ENCODE data around the gene CAST. TPM values are rescaled to one million over a fixed set of nuclear protein-coding genes. Genes with fewer than 3 reads are reported as not detected.
"Not testable (repeated sequence)": the region's sequence is repeated elsewhere in the genome, so short reads cannot be mapped to it uniquely, and the experiment has no call there.

The CAST gene
- polyA plus RNA-seq, 3 donors from 2014 or later = 24.0 to 133 (median 59.9) TPM

- Mint-ChIP-seq H3K4me3 (no peak overlapping the region), H3K36me3 (peaks cover 13 to 44% (median 26%) of the 10 kb centered on the region in 3 donors), H3K4me1 (peaks cover 11 to 41% of the 10 kb centered on the region in 2 donors), H3K27me3 (ENCODE audit: low read depth in 3 of 3) (peaks cover 0 to 1% (median 0%) of the 10 kb centered on the region in 3 donors), H3K9me3 (no peaks in the 10 kb centered on the region), H3K27ac (peak overlapping the region in 4 of 6 donors; percentile 37 to 51 (median 48))
- no peak for DNase-seq
Observed at GRCh38 chr5:96736937-96737336, 74.8 kb downstream of the CAST start.

GRCh38 chr5:96741106-96741505 is 78.9 kb downstream of the CAST start:
- H3K4me1 Mint-ChIP-seq = peaks cover 0 to 4% of the 10 kb centered on the region in 2 donors
- no peaks in the 10 kb centered on the region for H3K9me3 Mint-ChIP-seq
- peak overlapping the region in 2 of 6 donors; percentile 16 to 29 for H3K27ac Mint-ChIP-seq
- no peak overlapping the region for H3K4me3 Mint-ChIP-seq
- H3K27me3 Mint-ChIP-seq (ENCODE audit: low read depth in 3 of 3) = peaks cover 0 to 4% (median 2%) of the 10 kb centered on the region in 3 donors
- no peak for DNase-seq
- peaks cover 33 to 63% (median 38%) of the 10 kb centered on the region in 3 donors for H3K36me3 Mint-ChIP-seq

- Mint-ChIP-seq H3K27ac (peak overlapping the region in 3 of 6 donors; percentile 16 to 67 (median 29)), H3K9me3 (no peaks in the 10 kb centered on the region), H3K4me3 (no peak overlapping the region), H3K36me3 (peaks cover 33 to 67% (median 38%) of the 10 kb centered on the region in 3 donors), H3K4me1 (no peaks in the 10 kb centered on the region), H3K27me3 (ENCODE audit: low read depth in 3 of 3) (peaks cover 0 to 3% (median 2%) of the 10 kb centered on the region in 3 donors)
- DNase-seq = no peak
Observed at GRCh38 chr5:96741891-96742309, 79.7 kb downstream of the CAST start.

- Mint-ChIP-seq H3K4me3 (no peak overlapping the region), H3K27ac (peak overlapping the region in 4 of 6 donors; percentile 13 to 85 (median 51)), H3K9me3 (no peaks in the 10 kb centered on the region), H3K36me3 (peaks cover 33 to 62% (median 40%) of the 10 kb centered on the region in 3 donors), H3K27me3 (ENCODE audit: low read depth in 3 of 3) (peaks cover 0 to 2% (median 2%) of the 10 kb centered on the region in 3 donors), H3K4me1 (no peaks in the 10 kb centered on the region)
- DNase-seq = no peak
Observed at GRCh38 chr5:96742538-96742937, 80.4 kb downstream of the CAST start.

- Mint-ChIP-seq H3K27me3 (ENCODE audit: low read depth in 3 of 3) (peaks cover 0 to 2% (median 2%) of the 10 kb centered on the region in 3 donors), H3K36me3 (peaks cover 30 to 65% (median 37%) of the 10 kb centered on the region in 3 donors), H3K9me3 (no peaks in the 10 kb centered on the region), H3K4me1 (no peaks in the 10 kb centered on the region), H3K27ac (peak overlapping the region; percentile 24 to 85 (median 48)), H3K4me3 (no peak overlapping the region)
- DNase-seq = no peak
Observed at GRCh38 chr5:96743065-96743768, 81.0 kb downstream of the CAST start.

- H3K4me3 Mint-ChIP-seq = no peak overlapping the region
- peaks cover 33 to 71% (median 42%) of the 10 kb centered on the region in 3 donors for H3K36me3 Mint-ChIP-seq
- no peaks in the 10 kb centered on the region for H3K9me3 Mint-ChIP-seq
- H3K27me3 Mint-ChIP-seq (ENCODE audit: low read depth in 3 of 3) = peaks cover 0 to 2% (median 2%) of the 10 kb centered on the region in 3 donors
- H3K4me1 Mint-ChIP-seq = no peaks in the 10 kb centered on the region
- H3K27ac Mint-ChIP-seq = peak overlapping the region in 5 of 6 donors; percentile 8 to 51 (median 25)
- no peak for DNase-seq
Observed at GRCh38 chr5:96743805-96744204, 81.6 kb downstream of the CAST start.

- H3K9me3 Mint-ChIP-seq; H3K4me3 Mint-ChIP-seq; H3K4me1 Mint-ChIP-seq; DNase-seq; H3K27me3 Mint-ChIP-seq (ENCODE audit: low read depth in 3 of 3): not testable (repeated sequence)
- peak overlapping the region in 4 of 6 donors; percentile 8 to 76 (median 49) for H3K27ac Mint-ChIP-seq
- peaks cover 36 to 72% (median 46%) of the 10 kb centered on the region in 3 donors for H3K36me3 Mint-ChIP-seq
Observed at GRCh38 chr5:96744218-96744617, 82.0 kb downstream of the CAST start.

GRCh38 chr5:96745025-96745424 is 82.8 kb downstream of the CAST start:
- peaks cover 0 to 2% (median 2%) of the 10 kb centered on the region in 3 donors for H3K27me3 Mint-ChIP-seq (ENCODE audit: low read depth in 3 of 3)
- H3K9me3 Mint-ChIP-seq = no peaks in the 10 kb centered on the region
- peak overlapping the region in 4 of 6 donors; percentile 8 to 81 (median 52) for H3K27ac Mint-ChIP-seq
- no peak overlapping the region for H3K4me3 Mint-ChIP-seq
- H3K36me3 Mint-ChIP-seq = peaks cover 36 to 68% (median 45%) of the 10 kb centered on the region in 3 donors
- DNase-seq = no peak
- H3K4me1 Mint-ChIP-seq = no peaks in the 10 kb centered on the region

GRCh38 chr5:96745844-96746531 is 83.8 kb downstream of the CAST start:
- H3K9me3 Mint-ChIP-seq = no peaks in the 10 kb centered on the region
- peaks cover 31 to 61% (median 35%) of the 10 kb centered on the region in 3 donors for H3K36me3 Mint-ChIP-seq
- no peak overlapping the region for H3K4me3 Mint-ChIP-seq
- DNase-seq = no peak
- peaks cover 0 to 2% (median 2%) of the 10 kb centered on the region in 3 donors for H3K27me3 Mint-ChIP-seq (ENCODE audit: low read depth in 3 of 3)
- H3K27ac Mint-ChIP-seq = peak overlapping the region in 5 of 6 donors; percentile 8 to 81 (median 72)
- H3K4me1 Mint-ChIP-seq = no peaks in the 10 kb centered on the region

- Mint-ChIP-seq H3K36me3 (peaks cover 28 to 52% (median 32%) of the 10 kb centered on the region in 3 donors), H3K4me3 (no peak overlapping the region), H3K27ac (peak overlapping the region in 1 of 6 donors; percentile 23), H3K9me3 (no peaks in the 10 kb centered on the region), H3K27me3 (ENCODE audit: low read depth in 3 of 3) (peaks cover 0 to 2% (median 2%) of the 10 kb centered on the region in 3 donors), H3K4me1 (no peaks in the 10 kb centered on the region)
- DNase-seq = no peak
Observed at GRCh38 chr5:96747720-96748119, 85.5 kb downstream of the CAST start.

GRCh38 chr5:96750110-96750822 is 88.1 kb downstream of the CAST start:
- Mint-ChIP-seq H3K4me3 (no peak overlapping the region), H3K27ac (peak overlapping the region in 1 of 6 donors; percentile 33), H3K36me3 (peaks cover 21 to 49% (median 25%) of the 10 kb centered on the region in 3 donors), H3K9me3 (no peaks in the 10 kb centered on the region), H3K4me1 (no peaks in the 10 kb centered on the region), H3K27me3 (ENCODE audit: low read depth in 3 of 3) (peaks cover 0 to 2% (median 0%) of the 10 kb centered on the region in 3 donors)
- no peak for DNase-seq

GRCh38 chr5:96751203-96752169 is 89.3 kb downstream of the CAST start:
- H3K4me1 Mint-ChIP-seq = no peaks in the 10 kb centered on the region
- H3K36me3 Mint-ChIP-seq = peaks cover 24 to 46% (median 27%) of the 10 kb centered on the region in 3 donors
- no peak for DNase-seq
- H3K27ac Mint-ChIP-seq = peak overlapping the region in 5 of 6 donors; percentile 12 to 58 (median 53)
- no peak overlapping the region for H3K4me3 Mint-ChIP-seq
- peaks cover 0 to 1% (median 0%) of the 10 kb centered on the region in 3 donors for H3K27me3 Mint-ChIP-seq (ENCODE audit: low read depth in 3 of 3)
- H3K9me3 Mint-ChIP-seq = no peaks in the 10 kb centered on the region
